Trophoblast cell (in vitro differentiated cells and primary cell): ENCODE results near the gene GLS.

Experiments
- DNase-seq, 2 donors: peaks; one replicate each; pipeline ENCODE4 v3.0.0-alpha.2; 2016
- H2AFZ ChIP-seq: 2 replicates; pipeline ENCODE4 v1.6.1; 2013; ENCODE audit warnings: low read length, moderate library complexity, mild to moderate bottlenecking; ENCODE audit not compliant: insufficient read depth, poor library complexity
- H2AK5ac ChIP-seq: 2 replicates; pipeline ENCODE4 v1.6.1; 2013; ENCODE audit warnings: mild to moderate bottlenecking, low read length
- H2BK120ac ChIP-seq: 2 replicates; pipeline ENCODE4 v1.6.1; 2013; ENCODE audit warnings: low read length, mild to moderate bottlenecking, moderate library complexity; ENCODE audit not compliant: insufficient read depth, poor library complexity
- H2BK12ac ChIP-seq: 2 replicates; pipeline ENCODE4 v1.6.1; 2013; ENCODE audit warnings: mild to moderate bottlenecking, low read length, moderate library complexity
- H2BK5ac ChIP-seq: 2 replicates; pipeline ENCODE4 v1.6.1; 2013; ENCODE audit warnings: low read length, low read depth, moderate library complexity, mild to moderate bottlenecking; ENCODE audit not compliant: poor library complexity
- H3K14ac ChIP-seq: 2 replicates; pipeline ENCODE4 v1.6.1; 2013; ENCODE audit warnings: mild to moderate bottlenecking, low read length
- H3K18ac ChIP-seq: 2 replicates; pipeline ENCODE4 v1.6.1; 2013; ENCODE audit warnings: mild to moderate bottlenecking, low read length
- H3K23ac ChIP-seq: 2 replicates; pipeline ENCODE4 v1.6.1; 2013; ENCODE audit warnings: low read length
- H3K27ac ChIP-seq: 2 replicates; pipeline ENCODE4 v1.5.1; 2013; ENCODE audit warnings: low read depth, mild to moderate bottlenecking, inconsistent platforms, low read length, moderate library complexity
- H3K27me3 ChIP-seq: 2 replicates; pipeline ENCODE4 v1.6.1; 2013; ENCODE audit warnings: inconsistent platforms, mild to moderate bottlenecking, low read length, moderate library complexity; ENCODE audit not compliant: insufficient read depth
- H3K36me3 ChIP-seq, 2 experiments: 1 replicate in 1 of 2; 2 replicates in 1 of 2; pipeline ENCODE4 v1.6.1; 2013; ENCODE audit warnings: low read length in 2 of 2, mild to moderate bottlenecking in 2 of 2, moderate library complexity in 1 of 2; ENCODE audit not compliant: insufficient read depth in 2 of 2, control insufficient read depth in 1 of 2
- H3K4ac ChIP-seq: 2 replicates; pipeline ENCODE4 v1.6.1; 2013; ENCODE audit warnings: low read depth, mild to moderate bottlenecking, low read length, moderate library complexity
- H3K4me1 ChIP-seq, 2 experiments: 1 replicate in 1 of 2; 2 replicates in 1 of 2; pipeline ENCODE4 v1.6.1; 2013; ENCODE audit warnings: low read length in 2 of 2, mild to moderate bottlenecking in 2 of 2, moderate library complexity in 1 of 2; ENCODE audit not compliant: insufficient read depth in 2 of 2, control insufficient read depth in 1 of 2
- H3K4me2 ChIP-seq: 2 replicates; pipeline ENCODE4 v1.6.1; 2013; ENCODE audit warnings: inconsistent platforms, mild to moderate bottlenecking, low read length, moderate library complexity
- H3K4me3 ChIP-seq: 2 replicates; pipeline ENCODE4 v1.5.1; 2013; ENCODE audit warnings: mild to moderate bottlenecking, low read depth, low read length, inconsistent platforms
- H3K79me1 ChIP-seq: one replicate; pipeline ENCODE4 v1.6.1; 2013; ENCODE audit warnings: low read length
- H3K79me2 ChIP-seq: 2 replicates; pipeline ENCODE4 v1.6.1; 2013; ENCODE audit warnings: low read length, mild to moderate bottlenecking; ENCODE audit not compliant: control insufficient read depth, insufficient read depth, poor library complexity
- H3K9ac ChIP-seq: 2 replicates; pipeline ENCODE4 v1.6.1; 2013; ENCODE audit warnings: mild to moderate bottlenecking, low read length
- H3K9me3 ChIP-seq: 2 replicates; pipeline ENCODE4 v1.6.1; 2013; ENCODE audit warnings: low read depth, mild to moderate bottlenecking, control low read depth, inconsistent platforms, low read length; ENCODE audit not compliant: insufficient read depth
- H4K12ac ChIP-seq: 2 replicates; pipeline ENCODE4 v1.6.1; 2013; ENCODE audit warnings: low read depth, mild to moderate bottlenecking, low read length, moderate library complexity
- H4K8ac ChIP-seq: 2 replicates; pipeline ENCODE4 v1.6.1; 2013; ENCODE audit warnings: low read depth, mild to moderate bottlenecking, low read length, moderate library complexity
- H4K91ac ChIP-seq: one replicate; pipeline ENCODE4 v1.6.1; 2013; ENCODE audit warnings: low read depth, mild to moderate bottlenecking, low read length, moderate library complexity
- WGBS: extraction: QIAGEN DNeasy Blood & Tissue Kit; methylation state at CpG from one replicate; pipeline ENCODE4 v1.1.7; 2013; ENCODE audit warnings: missing lambda C conversion rate; ENCODE audit not compliant: insufficient read length, insufficient coverage; ENCODE audit errors: extremely low coverage; 5-methylcytosine and 5-hydroxymethylcytosine counted together

Gene GLS

DNA sequence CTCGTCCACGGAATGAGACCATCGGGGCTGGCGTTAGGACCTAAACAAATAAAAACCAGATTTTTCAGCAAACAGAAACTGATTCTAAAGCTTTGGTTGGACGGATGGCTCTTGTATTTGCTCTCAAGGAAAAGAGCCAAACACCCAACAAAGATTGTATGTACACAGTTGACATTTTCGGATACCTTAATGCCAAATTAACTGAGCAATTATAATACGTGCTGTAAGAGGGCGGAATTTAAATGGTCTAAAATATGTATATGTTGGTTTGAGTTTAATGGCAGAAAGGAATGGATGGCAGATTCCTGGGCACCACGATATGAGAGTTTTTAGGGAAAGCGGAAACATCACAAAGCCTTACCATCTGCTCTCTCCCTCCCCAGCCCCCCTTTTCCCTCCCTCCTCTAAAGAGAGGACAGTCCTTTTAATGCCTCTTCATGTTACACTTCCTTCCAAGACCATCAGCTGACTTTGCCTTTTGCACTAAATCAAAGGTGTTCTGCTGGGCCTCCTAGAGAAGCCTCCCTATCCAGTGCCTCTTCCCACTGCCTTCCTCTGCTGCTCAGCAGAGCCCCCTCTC is 100.1 kb downstream of the GLS start:
- H3K4ac ChIP-seq: no peak overlapping the region
- H3K18ac ChIP-seq: peak overlapping the region; percentile 23
- no CpG with 5 or more reads among the region's 10 CpGs for WGBS
- no peak overlapping the region for H4K12ac ChIP-seq
- peak overlapping the region; percentile 69 for H2BK5ac ChIP-seq
- H3K4me3 ChIP-seq: no peak overlapping the region
- H4K91ac ChIP-seq: peak overlapping the region; percentile 66
- peaks cover 2% of the 10 kb centered on the region for H3K9me3 ChIP-seq
- H3K9ac ChIP-seq: no peak overlapping the region
- H3K27ac ChIP-seq: peak overlapping the region; percentile 93
- H3K4me1 ChIP-seq: peaks cover 12 to 30% of the 10 kb centered on the region in 2 experiments
- no peak overlapping the region for H2AFZ ChIP-seq
- H3K23ac ChIP-seq: no peak overlapping the region
- H3K4me2 ChIP-seq: peak overlapping the region; percentile 43
- H3K79me1 ChIP-seq: peaks cover 10% of the 10 kb centered on the region
- no peaks in the 10 kb centered on the region for H3K79me2 ChIP-seq
- H2BK12ac ChIP-seq: peak overlapping the region; percentile 82
- H2BK120ac ChIP-seq: peak overlapping the region; percentile 72
- H4K8ac ChIP-seq: peak overlapping the region; percentile 15
- H3K36me3 ChIP-seq: peaks cover 9 to 21% of the 10 kb centered on the region in 2 experiments
- DNase-seq: no peak
- H2AK5ac ChIP-seq: peak overlapping the region; percentile 19
- no peaks in the 10 kb centered on the region for H3K27me3 ChIP-seq
- H3K14ac ChIP-seq: peak overlapping the region; percentile 82

DNA sequence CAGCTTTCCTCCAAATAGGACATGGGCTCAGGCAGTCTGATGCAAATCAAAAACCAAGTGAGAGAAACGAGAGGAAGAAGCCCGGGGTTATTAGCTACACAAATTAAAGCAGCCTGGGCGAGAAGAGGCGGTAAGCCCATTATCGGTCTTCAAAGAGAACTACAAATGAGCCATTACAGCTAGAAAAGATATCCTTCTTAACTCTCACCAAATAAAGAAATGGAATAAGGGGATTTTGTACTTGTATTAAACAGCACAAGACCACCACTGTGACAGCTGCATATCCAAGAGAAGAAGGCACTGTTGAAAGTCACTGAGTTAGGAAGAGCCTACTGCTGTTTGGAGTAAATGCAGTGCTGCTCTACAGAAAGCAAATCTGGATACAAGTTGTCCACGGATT is 100.7 kb downstream of the GLS start:
- H2BK120ac ChIP-seq: peak overlapping the region; percentile 72
- H2BK12ac ChIP-seq: no peak overlapping the region
- H4K12ac ChIP-seq: no peak overlapping the region
- H4K91ac ChIP-seq: no peak overlapping the region
- H3K18ac ChIP-seq: no peak overlapping the region
- H3K36me3 ChIP-seq: peaks cover 15 to 26% of the 10 kb centered on the region in 2 experiments
- no peak overlapping the region for H2AFZ ChIP-seq
- no peak overlapping the region for H4K8ac ChIP-seq
- H3K4me3 ChIP-seq: no peak overlapping the region
- H3K4me1 ChIP-seq: peaks cover 18 to 36% of the 10 kb centered on the region in 2 experiments
- H2BK5ac ChIP-seq: no peak overlapping the region
- H3K27ac ChIP-seq: peak overlapping the region; percentile 93
- no peak overlapping the region for H3K23ac ChIP-seq
- H2AK5ac ChIP-seq: no peak overlapping the region
- H3K14ac ChIP-seq: no peak overlapping the region
- peaks cover 10% of the 10 kb centered on the region for H3K79me1 ChIP-seq
- H3K27me3 ChIP-seq: no peaks in the 10 kb centered on the region
- no peak overlapping the region for H3K9ac ChIP-seq
- H3K79me2 ChIP-seq: no peaks in the 10 kb centered on the region
- no peak for DNase-seq
- H3K4ac ChIP-seq: no peak overlapping the region
- peaks cover 4% of the 10 kb centered on the region for H3K9me3 ChIP-seq
- no CpG with 5 or more reads among the region's 6 CpGs for WGBS
- no peak overlapping the region for H3K4me2 ChIP-seq

DNA sequence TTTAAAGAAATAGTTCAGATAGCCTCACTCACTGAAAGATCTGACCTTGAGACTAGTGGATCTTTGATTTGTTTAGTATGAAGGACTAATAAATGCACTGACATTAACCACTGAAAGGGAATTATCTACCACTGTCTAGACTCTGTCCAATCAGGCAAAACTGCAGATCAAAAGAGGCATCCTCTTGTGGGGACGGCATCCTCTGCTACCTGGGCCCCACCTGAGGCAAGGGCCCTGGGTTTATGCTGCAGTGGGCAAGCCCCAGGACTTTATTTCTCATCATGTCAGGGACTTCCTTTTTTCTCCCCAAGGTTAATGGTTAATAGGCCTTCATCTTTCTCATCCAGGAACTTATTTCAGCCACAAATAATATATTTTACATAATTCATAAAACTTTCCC is 101.1 kb downstream of the GLS start:
- H3K18ac ChIP-seq: no peak overlapping the region
- no CpG with 5 or more reads among the region's 1 CpG for WGBS
- peaks cover 18 to 39% of the 10 kb centered on the region in 2 experiments for H3K4me1 ChIP-seq
- peaks cover 19 to 28% of the 10 kb centered on the region in 2 experiments for H3K36me3 ChIP-seq
- H3K27ac ChIP-seq: peak overlapping the region; percentile 22
- H4K12ac ChIP-seq: no peak overlapping the region
- H3K14ac ChIP-seq: no peak overlapping the region
- no peak for DNase-seq
- H3K9ac ChIP-seq: no peak overlapping the region
- H2BK120ac ChIP-seq: no peak overlapping the region
- H3K79me1 ChIP-seq: peaks cover 10% of the 10 kb centered on the region
- peaks cover 5% of the 10 kb centered on the region for H3K9me3 ChIP-seq
- H2AK5ac ChIP-seq: no peak overlapping the region
- H2AFZ ChIP-seq: no peak overlapping the region
- H2BK5ac ChIP-seq: no peak overlapping the region
- H4K91ac ChIP-seq: no peak overlapping the region
- H3K79me2 ChIP-seq: no peaks in the 10 kb centered on the region
- H4K8ac ChIP-seq: no peak overlapping the region
- no peak overlapping the region for H3K23ac ChIP-seq
- H3K27me3 ChIP-seq: no peaks in the 10 kb centered on the region
- H3K4me3 ChIP-seq: no peak overlapping the region
- H3K4me2 ChIP-seq: no peak overlapping the region
- H3K4ac ChIP-seq: no peak overlapping the region
- H2BK12ac ChIP-seq: no peak overlapping the region

DNA sequence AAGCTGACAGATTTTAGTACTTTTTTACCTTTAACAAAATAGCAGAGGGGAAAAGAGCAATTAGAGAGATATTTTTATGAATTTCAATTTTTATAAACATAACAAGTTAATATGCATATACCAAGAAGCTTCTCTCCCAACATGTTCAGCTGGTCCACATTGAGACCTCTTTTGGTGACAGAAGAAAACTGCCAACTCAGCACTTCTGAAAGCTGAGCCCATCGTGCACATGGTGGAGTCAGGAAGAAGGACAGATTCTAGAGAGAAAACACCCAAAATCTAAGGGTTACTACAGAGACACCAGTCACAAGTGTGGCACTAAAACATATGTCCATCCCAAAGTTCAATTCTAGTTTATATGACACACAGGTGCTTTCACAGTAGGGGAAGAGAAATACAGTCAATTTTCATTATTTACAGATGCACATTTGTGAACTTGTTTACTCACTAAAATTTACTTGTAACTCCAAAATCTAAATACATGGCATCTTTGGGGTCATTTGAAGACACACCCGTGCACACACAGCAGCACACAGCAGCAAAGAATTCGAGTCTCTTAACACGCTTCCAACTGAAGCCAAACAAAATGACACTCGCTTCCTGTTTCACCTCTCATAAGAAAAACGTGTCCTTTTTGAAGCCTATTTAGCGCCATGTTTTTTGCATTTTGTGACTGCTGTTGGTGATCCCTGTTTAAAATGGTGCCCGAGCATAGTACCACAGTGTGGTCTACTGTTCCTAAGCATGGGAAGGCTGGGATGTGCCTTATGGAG is 101.8 kb downstream of the GLS start:
- Histone ChIP-seq H2BK5ac (no peak overlapping the region), H3K27ac (no peak overlapping the region), H2AFZ (no peak overlapping the region), H2BK120ac (no peak overlapping the region), H3K9ac (no peak overlapping the region), H4K91ac (no peak overlapping the region), H4K8ac (no peak overlapping the region), H3K36me3 (peaks cover 19 to 31% of the 10 kb centered on the region in 2 experiments), H3K23ac (no peak overlapping the region), H4K12ac (no peak overlapping the region), H3K79me1 (peaks cover 10% of the 10 kb centered on the region), H2BK12ac (no peak overlapping the region), H3K18ac (no peak overlapping the region), H2AK5ac (no peak overlapping the region), H3K4ac (no peak overlapping the region), H3K4me1 (peaks cover 18 to 39% of the 10 kb centered on the region in 2 experiments), H3K27me3 (no peaks in the 10 kb centered on the region), H3K14ac (no peak overlapping the region), H3K4me2 (no peak overlapping the region), H3K79me2 (no peaks in the 10 kb centered on the region), H3K9me3 (peaks cover 5% of the 10 kb centered on the region), H3K4me3 (no peak overlapping the region)
- no peak for DNase-seq
- WGBS: no CpG with 5 or more reads among the region's 8 CpGs
